ENCODE results near the gene WNT3. TPM values are rescaled to one million over a fixed set of nuclear protein-coding genes. Genes with fewer than 3 reads are reported as not detected.

The WNT3 gene
- total and polyA plus RNA-seq, 4 donors: 0.74 to 2.9 (median 1.4) TPM

GRCh38 chr17:46792071-46792470 is 26.4 kb downstream of the WNT3 start:
- WGBS, 2 donors: 85 to 91% methylated on average over 4 of the region's 4 CpGs
- no peak for TF ChIP-seq CTCF (IDR thresholded peaks at IDR 0.05; ENCODE audit: control extremely low read depth, extremely low read depth)
- H3K9ac ChIP-seq (ENCODE audit: insufficient read depth in 1 of 2, low read length in 2 of 2): no peak overlapping the region
- H3K27me3 ChIP-seq (ENCODE audit: control insufficient read depth in 3 of 3, insufficient read depth in 3 of 3, low read length in 2 of 3): peaks cover 0 to 12% (median 5%) of the 10 kb centered on the region in 3 donors
- DNase-seq (no peak), ATAC-seq (ENCODE audit: insufficient read depth, low FRiP score) (no peak)
- H3K36me3 ChIP-seq (ENCODE audit: control insufficient read depth in 4 of 4, insufficient read depth in 4 of 4, low read length in 4 of 4): no peaks in the 10 kb centered on the region
- H3K4me3 ChIP-seq: no peak overlapping the region
- H3K27ac ChIP-seq (ENCODE audit: low read depth in 1 of 2, low read length in 1 of 2): no peak overlapping the region
- H3K9me3 ChIP-seq (ENCODE audit: control insufficient read depth in 4 of 4, insufficient read depth in 3 of 4, low read length in 3 of 4): peaks cover 0 to 11% (median 0%) of the 10 kb centered on the region in 4 donors
- peaks cover 0 to 2% (median 0%) of the 10 kb centered on the region in 5 donors for H3K4me1 ChIP-seq (ENCODE audit: control insufficient read depth in 5 of 5, insufficient read depth in 5 of 5, low read length in 5 of 5)

- DNase-seq (no peak), ATAC-seq (ENCODE audit: insufficient read depth, low FRiP score) (no peak)
- Histone ChIP-seq H3K9ac (ENCODE audit: insufficient read depth in 1 of 2, low read length in 2 of 2) (no peak overlapping the region), H3K36me3 (ENCODE audit: control insufficient read depth in 4 of 4, insufficient read depth in 4 of 4, low read length in 4 of 4) (no peaks in the 10 kb centered on the region), H3K4me3 (no peak overlapping the region), H3K4me1 (ENCODE audit: control insufficient read depth in 5 of 5, insufficient read depth in 5 of 5, low read length in 5 of 5) (peaks cover 0 to 2% (median 0%) of the 10 kb centered on the region in 5 donors), H3K9me3 (ENCODE audit: control insufficient read depth in 4 of 4, insufficient read depth in 3 of 4, low read length in 3 of 4) (peaks cover 0 to 11% (median 0%) of the 10 kb centered on the region in 4 donors), H3K27me3 (ENCODE audit: control insufficient read depth in 3 of 3, insufficient read depth in 3 of 3, low read length in 2 of 3) (peaks cover 0 to 12% (median 5%) of the 10 kb centered on the region in 3 donors), H3K27ac (ENCODE audit: low read depth in 1 of 2, low read length in 1 of 2) (no peak overlapping the region)
- WGBS, 2 donors: 70 to 76% methylated on average over 5 of the region's 5 CpGs
- TF ChIP-seq CTCF (IDR thresholded peaks at IDR 0.05; ENCODE audit: control extremely low read depth, extremely low read depth): no peak
These were observed 27.0 kb downstream of the WNT3 start for GRCh38 chr17:46791531-46791930.

- Histone ChIP-seq H3K9ac (ENCODE audit: insufficient read depth in 1 of 2, low read length in 2 of 2) (no peak overlapping the region), H3K4me3 (no peak overlapping the region), H3K36me3 (ENCODE audit: control insufficient read depth in 4 of 4, insufficient read depth in 4 of 4, low read length in 4 of 4) (no peaks in the 10 kb centered on the region), H3K4me1 (ENCODE audit: control insufficient read depth in 5 of 5, insufficient read depth in 5 of 5, low read length in 5 of 5) (peaks cover 0 to 2% (median 0%) of the 10 kb centered on the region in 5 donors), H3K9me3 (ENCODE audit: control insufficient read depth in 4 of 4, insufficient read depth in 3 of 4, low read length in 3 of 4) (peaks cover 0 to 11% (median 0%) of the 10 kb centered on the region in 4 donors), H3K27me3 (ENCODE audit: control insufficient read depth in 3 of 3, insufficient read depth in 3 of 3, low read length in 2 of 3) (peaks cover 0 to 8% (median 5%) of the 10 kb centered on the region in 3 donors), H3K27ac (ENCODE audit: low read depth in 1 of 2, low read length in 1 of 2) (no peak overlapping the region)
- no peak for ATAC-seq (ENCODE audit: insufficient read depth, low FRiP score)
- no peak for DNase-seq
- no peak for TF ChIP-seq CTCF (IDR thresholded peaks at IDR 0.05; ENCODE audit: control extremely low read depth, extremely low read depth)
- 75 to 79% methylated on average over 3 of the region's 3 CpGs for WGBS, 2 donors
These were observed 28.3 kb downstream of the WNT3 start for GRCh38 chr17:46790216-46790615.

GRCh38 chr17:46789610-46790009 is 28.9 kb downstream of the WNT3 start:
- Histone ChIP-seq H3K27ac (ENCODE audit: low read depth in 1 of 2, low read length in 1 of 2) (no peak overlapping the region), H3K36me3 (ENCODE audit: control insufficient read depth in 4 of 4, insufficient read depth in 4 of 4, low read length in 4 of 4) (no peaks in the 10 kb centered on the region), H3K27me3 (ENCODE audit: control insufficient read depth in 3 of 3, insufficient read depth in 3 of 3, low read length in 2 of 3) (peaks cover 0 to 5% (median 5%) of the 10 kb centered on the region in 3 donors), H3K4me1 (ENCODE audit: control insufficient read depth in 5 of 5, insufficient read depth in 5 of 5, low read length in 5 of 5) (no peaks in the 10 kb centered on the region), H3K4me3 (no peak overlapping the region), H3K9me3 (ENCODE audit: control insufficient read depth in 4 of 4, insufficient read depth in 3 of 4, low read length in 3 of 4) (peaks cover 0 to 11% (median 0%) of the 10 kb centered on the region in 4 donors), H3K9ac (ENCODE audit: insufficient read depth in 1 of 2, low read length in 2 of 2) (no peak overlapping the region)
- TF ChIP-seq CTCF (IDR thresholded peaks at IDR 0.05; ENCODE audit: control extremely low read depth, extremely low read depth): no peak
- ATAC-seq (ENCODE audit: insufficient read depth, low FRiP score) (no peak), DNase-seq (no peak)
- 94 to 95% methylated on average over 8 of the region's 8 CpGs for WGBS, 2 donors
